Heart left ventricle (tissue), 13 donors: ENCODE data around the gene RELB.

Experiments
- CTCF ChIP-seq, 12 donors: fragments of 200-600 bp; sonication (generic) in 4 of 12; IDR thresholded peaks; one replicate each; pipeline versions ENCODE4 v1.5.0 to v1.8.0; 2018 to 2022; ENCODE audit warnings: antibody characterized with exemption in 12 of 12, mild to moderate bottlenecking in 5 of 12
- POLR2A ChIP-seq, 2 donors: fragments of 450-650 bp; IDR thresholded peaks; one replicate each; pipeline ENCODE4 v1.6.1; 2017; ENCODE audit warnings: antibody characterized with exemption in 2 of 2, mild to moderate bottlenecking in 2 of 2, moderate library complexity in 2 of 2
- donor health status: ischemic (EF 13 %, LVEDD 7.1; RV severe dilation, severe dysfunction).
- donor health status: DM: no; HTN: yes; CAD: no.
- donor health status: DM: no; HTN: no; CAD: no.
- donor health status: ischemic (EF 25% LVEDD 6.9; RV normal size, moderate dysfunction).
- donor health status: ischemic (EF 25% LVEDD 5.7; RV mildly dilated, moderate dysfunction).
- donor health status: ischemic (EF 35%, LVEDD 5.7; RV mildly dilated, moderate dysfunction).
- donor health status: nonischemic (EF 11% LVEDD 7.7; RV severe dilation, severe dysfunction).
- donor health status: DM: yes; HTN: yes; CAD: no.
- donor health status: PGD.
- donor health status: ischemic (EF 29% LVEDD 5.4; RV normal size, mild dysfunction).
- donor health status: nonischemic (EF 23%, LVEDD 6.1; RV moderate dilation, normal function).

DNA sequence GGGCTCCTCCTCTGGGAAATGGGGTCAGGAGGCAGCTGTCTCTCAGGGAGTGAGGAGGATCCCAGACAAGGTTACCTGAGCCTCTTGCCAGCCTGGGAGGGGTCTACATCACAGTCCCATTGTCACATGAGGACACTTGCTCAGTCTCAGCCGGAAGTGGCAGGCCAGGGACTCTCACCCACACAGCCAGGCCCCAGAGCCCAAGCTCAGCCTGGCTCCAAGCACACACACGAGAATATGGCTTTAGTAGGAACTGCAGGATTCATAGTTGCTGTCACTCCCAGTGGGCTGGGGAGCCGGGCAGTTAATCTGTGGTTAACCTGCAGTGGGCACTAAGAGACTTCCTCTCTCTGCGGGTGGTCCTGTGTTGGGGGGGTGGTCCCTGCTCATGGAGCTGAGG lies 15.8 kb upstream of the RELB start:
- TF ChIP-seq CTCF (IDR thresholded peaks at IDR 0.05) (no peak), POLR2A (IDR thresholded peaks at IDR 0.05) (no peak)
